ENCODE results near the gene LENG8. TPM values are rescaled to one million over a fixed set of nuclear protein-coding genes. Genes with fewer than 3 reads are reported as not detected.

The LENG8 gene
- total RNA-seq, 1 experiment from 2014 or later = 267 TPM

GRCh38 chr19:54421169-54421516 lies 27.9 kb upstream of the LENG8 start:
- H3K27me3 Mint-ChIP-seq (ENCODE audit: unreplicated experiment) = peaks cover 56% of the 10 kb centered on the region
- no peak for TF ChIP-seq CTCF (IDR thresholded peaks at IDR 0.05; ENCODE audit: unreplicated experiment)
- H3K4me1 Mint-ChIP-seq (ENCODE audit: low read depth, unreplicated experiment) = peaks cover 14% of the 10 kb centered on the region
- no peaks in the 10 kb centered on the region for H3K36me3 Mint-ChIP-seq (ENCODE audit: insufficient read depth, unreplicated experiment)
- no peak overlapping the region for H3K27ac Mint-ChIP-seq (ENCODE audit: unreplicated experiment)
- peaks cover 3% of the 10 kb centered on the region for H3K9me3 Mint-ChIP-seq (ENCODE audit: low read depth, unreplicated experiment)
- intact Hi-C loops (cut with micrococcal nuclease; ENCODE audit: unreplicated experiment) = no loop called here
- no TSS peak for BruUV-seq (replicated peaks)
- no peak for DNase-seq
- CTCF ChIA-PET = interaction anchor here (0.7 to 1.7 kb wide), 4 partner anchors 11 to 30 kb away, joined by 3 to 13 read pairs (median 4); no protein-coding TSS in a partner anchor
- no peak overlapping the region for H3K4me3 Mint-ChIP-seq (ENCODE audit: low read depth, unreplicated experiment)

GRCh38 chr19:54421521-54421920 lies 27.5 kb upstream of the LENG8 start:
- Mint-ChIP-seq H3K9me3 (ENCODE audit: low read depth, unreplicated experiment) (peaks cover 3% of the 10 kb centered on the region), H3K27ac (ENCODE audit: unreplicated experiment) (no peak overlapping the region), H3K36me3 (ENCODE audit: insufficient read depth, unreplicated experiment) (no peaks in the 10 kb centered on the region), H3K27me3 (ENCODE audit: unreplicated experiment) (peaks cover 53% of the 10 kb centered on the region), H3K4me1 (ENCODE audit: low read depth, unreplicated experiment) (peaks cover 17% of the 10 kb centered on the region), H3K4me3 (ENCODE audit: low read depth, unreplicated experiment) (no peak overlapping the region)
- intact Hi-C loops (cut with micrococcal nuclease; ENCODE audit: unreplicated experiment) = no loop called here
- no TSS peak for BruUV-seq (replicated peaks)
- CTCF ChIA-PET = interaction anchor here (0.7 kb wide), 1 partner anchor 23 kb away, joined by 4 read pairs; no protein-coding TSS in a partner anchor
- no peak for DNase-seq
- no peak for TF ChIP-seq CTCF (IDR thresholded peaks at IDR 0.05; ENCODE audit: unreplicated experiment)

- intact Hi-C loops (cut with micrococcal nuclease; ENCODE audit: unreplicated experiment) = no loop called here
- CTCF ChIA-PET = interaction anchor here (0.7 kb wide), 1 partner anchor 23 kb away, joined by 4 read pairs; no protein-coding TSS in a partner anchor
- no peak for DNase-seq
- no peak overlapping the region for H3K4me3 Mint-ChIP-seq (ENCODE audit: low read depth, unreplicated experiment)
- TF ChIP-seq CTCF (IDR thresholded peaks at IDR 0.05; ENCODE audit: unreplicated experiment) = no peak
- no TSS peak for BruUV-seq (replicated peaks)
- no peaks in the 10 kb centered on the region for H3K36me3 Mint-ChIP-seq (ENCODE audit: insufficient read depth, unreplicated experiment)
- peaks cover 47% of the 10 kb centered on the region for H3K27me3 Mint-ChIP-seq (ENCODE audit: unreplicated experiment)
- peaks cover 3% of the 10 kb centered on the region for H3K9me3 Mint-ChIP-seq (ENCODE audit: low read depth, unreplicated experiment)
- H3K27ac Mint-ChIP-seq (ENCODE audit: unreplicated experiment) = no peak overlapping the region
- H3K4me1 Mint-ChIP-seq (ENCODE audit: low read depth, unreplicated experiment) = peaks cover 23% of the 10 kb centered on the region
Observed at GRCh38 chr19:54422136-54422535, 26.9 kb upstream of the LENG8 start.

GRCh38 chr19:54424201-54424600 lies 24.8 kb upstream of the LENG8 start:
- CTCF ChIA-PET = no interaction called here
- BruUV-seq (replicated peaks) = no TSS peak
- H3K27me3 Mint-ChIP-seq (ENCODE audit: unreplicated experiment) = peaks cover 42% of the 10 kb centered on the region
- peaks cover 10% of the 10 kb centered on the region for H3K4me1 Mint-ChIP-seq (ENCODE audit: low read depth, unreplicated experiment)
- DNase-seq = no peak
- no peak overlapping the region for H3K4me3 Mint-ChIP-seq (ENCODE audit: low read depth, unreplicated experiment)
- H3K9me3 Mint-ChIP-seq (ENCODE audit: low read depth, unreplicated experiment) = no peaks in the 10 kb centered on the region
- intact Hi-C loops (cut with micrococcal nuclease; ENCODE audit: unreplicated experiment) = no loop called here
- no peak for TF ChIP-seq CTCF (IDR thresholded peaks at IDR 0.05; ENCODE audit: unreplicated experiment)
- H3K36me3 Mint-ChIP-seq (ENCODE audit: insufficient read depth, unreplicated experiment) = peaks cover 13% of the 10 kb centered on the region
- H3K27ac Mint-ChIP-seq (ENCODE audit: unreplicated experiment) = no peak overlapping the region

Data from Calu3 (cell line).